ENCODE data around the gene KDM8. TPM values are rescaled to one million over a fixed set of nuclear protein-coding genes. Genes with fewer than 3 reads are reported as not detected.

The KDM8 gene
- total and polyA plus RNA-seq, 9 of the 15 experiments (the other 6 are each of a cell fraction or from before 2014, with no cell fraction given), result 0.61 to 9.1 (median 5.4) TPM

- TF ChIP-seq ZNF174 (CRISPR knock-in tag; IDR thresholded peaks at IDR 0.05) (no peak), MTA1 (IDR thresholded peaks at IDR 0.05; ENCODE audit: borderline replicate concordance) (peak; percentile 57; the same call in 1 of the 2 replicates), NBN (IDR thresholded peaks at IDR 0.05; ENCODE audit: low read depth) (peak; percentile 38; the same call in 1 of the 2 replicates), SETDB1 (IDR thresholded peaks at IDR 0.05; ENCODE audit: low read length) (no peak), ZNF212 (CRISPR knock-in tag; IDR thresholded peaks at IDR 0.05) (no peak), ZNF311 (CRISPR knock-in tag; IDR thresholded peaks at IDR 0.05) (no peak), HNRNPK (IDR thresholded peaks at IDR 0.05; ENCODE audit: low read depth, low read length, poor library complexity, severe bottlenecking) (no peak), NELFE (IDR thresholded peaks at IDR 0.05; ENCODE audit: insufficient read depth, insufficient read length) (no peak), ZBTB11 (CRISPR knock-in tag; IDR thresholded peaks at IDR 0.05) (0 out of 6 replicates have a peak, but pooled peaks of 1 of the 3 experiments have one; percentile 54), ZNF707 (CRISPR knock-in tag; conservative IDR thresholded peaks at IDR 0.05) (no peak), SAFB2 (IDR thresholded peaks at IDR 0.05; ENCODE audit: borderline replicate concordance, low read depth, low read length, severe bottlenecking) (no peak), ZNF589 (CRISPR knock-in tag; IDR thresholded peaks at IDR 0.05; ENCODE audit: low read depth) (no peak), MYNN (IDR thresholded peaks at IDR 0.05) (no peak), MYNN (CRISPR knock-in tag; IDR thresholded peaks at IDR 0.05) (no peak), TCF3 (CRISPR knock-in tag; IDR thresholded peaks at IDR 0.05) (no peak)
- TF ChIP-seq, protein P1, sequence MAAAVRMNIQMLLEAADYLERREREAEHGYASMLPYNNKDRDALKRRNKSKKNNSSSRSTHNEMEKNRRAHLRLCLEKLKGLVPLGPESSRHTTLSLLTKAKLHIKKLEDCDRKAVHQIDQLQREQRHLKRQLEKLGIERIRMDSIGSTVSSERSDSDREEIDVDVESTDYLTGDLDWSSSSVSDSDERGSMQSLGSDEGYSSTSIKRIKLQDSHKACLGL (CRISPR knock-in tag; IDR thresholded peaks at IDR 0.05; ENCODE audit: borderline replicate concordance, poor library complexity, severe bottlenecking), result no peak
- TF ChIP-seq, protein P2, sequence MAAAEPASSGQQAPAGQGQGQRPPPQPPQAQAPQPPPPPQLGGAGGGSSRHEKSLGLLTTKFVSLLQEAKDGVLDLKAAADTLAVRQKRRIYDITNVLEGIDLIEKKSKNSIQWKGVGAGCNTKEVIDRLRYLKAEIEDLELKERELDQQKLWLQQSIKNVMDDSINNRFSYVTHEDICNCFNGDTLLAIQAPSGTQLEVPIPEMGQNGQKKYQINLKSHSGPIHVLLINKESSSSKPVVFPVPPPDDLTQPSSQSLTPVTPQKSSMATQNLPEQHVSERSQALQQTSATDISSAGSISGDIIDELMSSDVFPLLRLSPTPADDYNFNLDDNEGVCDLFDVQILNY (CRISPR knock-in tag; IDR thresholded peaks at IDR 0.05), result 0 out of 2 replicates have a peak, but pooled peaks have one; percentile 35
- TF ChIP-seq, protein P3, sequence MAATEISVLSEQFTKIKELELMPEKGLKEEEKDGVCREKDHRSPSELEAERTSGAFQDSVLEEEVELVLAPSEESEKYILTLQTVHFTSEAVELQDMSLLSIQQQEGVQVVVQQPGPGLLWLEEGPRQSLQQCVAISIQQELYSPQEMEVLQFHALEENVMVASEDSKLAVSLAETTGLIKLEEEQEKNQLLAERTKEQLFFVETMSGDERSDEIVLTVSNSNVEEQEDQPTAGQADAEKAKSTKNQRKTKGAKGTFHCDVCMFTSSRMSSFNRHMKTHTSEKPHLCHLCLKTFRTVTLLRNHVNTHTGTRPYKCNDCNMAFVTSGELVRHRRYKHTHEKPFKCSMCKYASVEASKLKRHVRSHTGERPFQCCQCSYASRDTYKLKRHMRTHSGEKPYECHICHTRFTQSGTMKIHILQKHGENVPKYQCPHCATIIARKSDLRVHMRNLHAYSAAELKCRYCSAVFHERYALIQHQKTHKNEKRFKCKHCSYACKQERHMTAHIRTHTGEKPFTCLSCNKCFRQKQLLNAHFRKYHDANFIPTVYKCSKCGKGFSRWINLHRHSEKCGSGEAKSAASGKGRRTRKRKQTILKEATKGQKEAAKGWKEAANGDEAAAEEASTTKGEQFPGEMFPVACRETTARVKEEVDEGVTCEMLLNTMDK (IDR thresholded peaks at IDR 0.05; ENCODE audit: borderline replicate concordance, insufficient read depth, low read depth, low read length, poor library complexity, severe bottlenecking), result peak; percentile 9
These were observed 65.3 kb downstream of the KDM8 start, which contains the start of gene NSMCE1 (continued) for GRCh38 chr16:27268376-27269299.

Data from K562 (cell line).